Activated naive CD8-positive, alpha-beta T cell (primary cell): ENCODE measurements around the gene CNOT4.
"Not testable (repeated sequence)": the region's sequence is repeated elsewhere in the genome, so short reads cannot be mapped to it uniquely, and the experiment has no call there.

Experiments
- H3K27ac Mint-ChIP-seq: one replicate; pipeline ENCODE4 v1.8.0; 2021; ENCODE audit warnings: mixed read lengths
- H3K27me3 Mint-ChIP-seq: one replicate; pipeline ENCODE4 v1.8.0; 2021; ENCODE audit warnings: mixed read lengths
- H3K36me3 Mint-ChIP-seq: one replicate; pipeline ENCODE4 v1.8.0; 2021; ENCODE audit warnings: mixed read lengths
- H3K4me1 Mint-ChIP-seq: one replicate; pipeline ENCODE4 v1.8.0; 2021; ENCODE audit warnings: low read depth, mixed read lengths
- H3K4me3 Mint-ChIP-seq: one replicate; pipeline ENCODE4 v1.8.0; 2021; ENCODE audit warnings: mild to moderate bottlenecking, mixed read lengths
- H3K9me3 Mint-ChIP-seq: one replicate; pipeline ENCODE4 v1.8.0; 2021; ENCODE audit warnings: low read depth, mixed read lengths

Gene CNOT4

DNA sequence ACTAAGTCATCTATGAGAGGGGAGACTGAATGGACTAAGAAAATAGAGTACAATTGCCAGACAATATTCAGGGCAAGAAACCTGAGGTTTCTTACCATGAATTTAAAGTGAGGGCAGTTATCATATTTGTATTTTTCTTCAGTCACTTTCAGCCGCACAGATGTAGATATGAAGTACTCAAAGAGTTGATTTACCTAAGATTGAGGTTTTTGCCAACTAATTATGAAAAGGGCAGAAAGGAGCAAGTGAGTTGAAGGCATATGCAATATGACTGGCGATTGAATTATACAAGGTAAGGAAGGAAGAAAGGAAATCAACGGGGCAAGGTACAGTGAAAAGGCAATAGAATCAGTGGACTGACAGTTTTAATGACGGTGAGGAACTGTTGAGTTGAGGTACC is 17.8 kb downstream of the CNOT4 start:
- H3K9me3 Mint-ChIP-seq, result no peaks in the 10 kb centered on the region
- no peak overlapping the region for H3K4me3 Mint-ChIP-seq
- peaks cover 27% of the 10 kb centered on the region for H3K4me1 Mint-ChIP-seq
- no peaks in the 10 kb centered on the region for H3K27me3 Mint-ChIP-seq
- no peak overlapping the region for H3K27ac Mint-ChIP-seq
- H3K36me3 Mint-ChIP-seq, result no peaks in the 10 kb centered on the region

GRCh38 chr7:135490783-135491182 is 19.1 kb downstream of the CNOT4 start:
- no peaks in the 10 kb centered on the region for H3K27me3 Mint-ChIP-seq
- no peaks in the 10 kb centered on the region for H3K36me3 Mint-ChIP-seq
- H3K9me3 Mint-ChIP-seq, result no peaks in the 10 kb centered on the region
- H3K4me1 Mint-ChIP-seq, result peaks cover 34% of the 10 kb centered on the region
- H3K27ac Mint-ChIP-seq, result no peak overlapping the region
- H3K4me3 Mint-ChIP-seq, result no peak overlapping the region

DNA sequence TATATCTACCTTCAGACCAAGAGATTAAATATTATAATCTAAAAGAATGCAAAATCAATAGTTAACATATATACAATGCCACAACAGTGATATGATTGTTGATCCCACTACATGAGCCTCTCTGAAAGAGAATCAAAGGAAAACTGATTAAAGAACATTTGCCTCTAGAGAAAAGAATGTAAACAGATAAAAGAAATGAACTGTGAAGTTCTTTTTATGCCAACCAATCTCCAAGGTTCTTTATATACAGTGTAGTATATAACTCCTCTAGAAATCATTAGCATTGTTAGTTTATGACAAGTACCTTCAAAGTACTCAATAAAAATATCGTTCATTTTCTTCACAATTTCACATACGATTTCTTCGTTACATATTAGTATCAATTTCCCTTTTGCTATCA is 20.1 kb downstream of the CNOT4 start:
- no peaks in the 10 kb centered on the region for H3K9me3 Mint-ChIP-seq
- H3K36me3 Mint-ChIP-seq, result no peaks in the 10 kb centered on the region
- no peaks in the 10 kb centered on the region for H3K27me3 Mint-ChIP-seq
- H3K4me1 Mint-ChIP-seq, result peaks cover 36% of the 10 kb centered on the region
- H3K4me3 Mint-ChIP-seq, result no peak overlapping the region
- H3K27ac Mint-ChIP-seq, result no peak overlapping the region

DNA sequence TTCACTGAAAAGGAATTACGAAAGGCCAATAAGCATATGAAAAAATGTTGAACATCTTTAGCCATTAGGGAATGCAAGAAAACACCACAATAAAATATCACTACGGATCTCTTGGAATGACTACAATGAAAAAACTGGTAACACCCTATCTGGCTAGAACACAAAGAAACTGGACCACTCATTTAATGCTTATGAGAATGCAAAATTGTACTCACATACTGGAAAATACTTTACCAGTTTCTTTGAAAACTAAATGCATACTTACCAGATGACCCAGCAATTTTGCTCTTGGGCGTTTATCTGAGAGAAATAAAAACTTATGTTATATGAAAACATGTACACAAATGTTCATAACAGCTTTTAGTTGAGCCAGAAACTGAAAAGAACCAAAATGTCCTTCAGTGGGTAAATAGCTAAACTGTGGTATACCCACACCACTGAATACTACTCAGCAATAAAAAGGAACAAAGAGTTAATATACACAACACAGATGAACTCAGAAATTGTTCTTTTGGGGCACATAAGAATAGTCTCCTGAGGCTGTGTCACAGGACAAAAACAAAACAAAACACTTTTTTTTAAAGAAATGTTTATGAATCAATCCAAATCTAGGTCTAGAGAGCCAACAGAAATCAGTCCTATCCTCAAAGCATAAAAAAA is 23.5 kb downstream of the CNOT4 start:
- H3K36me3 Mint-ChIP-seq, result peaks cover 3% of the 10 kb centered on the region
- H3K9me3 Mint-ChIP-seq, result no peaks in the 10 kb centered on the region
- no peaks in the 10 kb centered on the region for H3K27me3 Mint-ChIP-seq
- peak overlapping the region; percentile 66 for H3K27ac Mint-ChIP-seq
- peaks cover 41% of the 10 kb centered on the region for H3K4me1 Mint-ChIP-seq
- no peak overlapping the region for H3K4me3 Mint-ChIP-seq

- Mint-ChIP-seq H3K9me3 (no peaks in the 10 kb centered on the region), H3K27ac (no peak overlapping the region), H3K27me3 (no peaks in the 10 kb centered on the region), H3K4me3 (no peak overlapping the region), H3K4me1 (peaks cover 54% of the 10 kb centered on the region), H3K36me3 (peaks cover 7% of the 10 kb centered on the region)
Measured at GRCh38 chr7:135481598-135481979, 28.3 kb downstream of the CNOT4 start.

DNA sequence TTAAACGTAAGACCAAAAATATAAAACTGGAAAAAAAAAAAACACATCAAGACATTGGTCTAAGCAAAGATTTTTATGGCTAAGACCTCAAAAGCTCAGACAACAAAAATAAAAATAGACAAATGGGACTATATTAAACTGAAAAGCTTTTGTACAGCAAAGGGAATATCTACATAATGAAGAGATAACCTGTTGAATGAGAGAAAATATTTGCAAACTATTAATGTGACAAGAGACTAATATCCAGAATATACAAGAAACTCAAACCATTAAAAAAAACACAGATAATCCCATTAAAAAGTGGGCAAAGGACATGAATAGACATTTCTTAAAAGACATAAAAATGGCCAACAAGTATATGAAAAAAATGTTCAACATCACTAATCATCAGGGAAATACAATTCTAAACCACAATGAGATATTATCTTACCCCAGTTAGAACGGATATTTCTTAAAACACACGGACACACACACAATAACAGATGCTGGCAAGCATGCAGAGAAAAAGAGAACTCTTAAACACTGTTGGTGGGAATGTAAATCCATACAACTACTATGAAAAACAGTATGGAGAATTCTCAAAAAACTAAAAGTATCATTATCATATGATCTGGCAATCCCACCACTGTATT is 28.8 kb downstream of the CNOT4 start:
- H3K4me1 Mint-ChIP-seq, result peaks cover 49% of the 10 kb centered on the region
- H3K27me3 Mint-ChIP-seq, result no peaks in the 10 kb centered on the region
- no peaks in the 10 kb centered on the region for H3K9me3 Mint-ChIP-seq
- H3K36me3 Mint-ChIP-seq, result peaks cover 7% of the 10 kb centered on the region
- no peak overlapping the region for H3K4me3 Mint-ChIP-seq
- H3K27ac Mint-ChIP-seq, result no peak overlapping the region

DNA sequence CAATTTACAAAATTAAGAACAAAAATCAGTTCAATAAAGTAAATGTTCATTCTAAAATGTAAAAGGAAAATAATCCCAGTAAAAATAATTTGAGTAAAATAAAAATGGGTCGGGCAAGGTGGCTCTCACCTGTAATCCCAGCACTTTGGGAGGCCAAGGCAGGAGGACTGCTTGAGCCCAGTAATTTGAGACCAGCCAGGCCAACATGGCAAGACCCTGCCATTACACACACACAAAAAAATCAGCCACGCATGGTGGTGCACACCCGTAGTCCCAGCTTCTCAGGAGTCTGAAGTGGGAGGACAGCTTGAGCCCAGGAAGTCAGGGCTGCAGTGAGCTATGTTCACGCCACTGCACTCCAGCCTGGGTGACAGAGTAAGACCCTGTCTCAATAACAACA is 34.4 kb downstream of the CNOT4 start:
- Mint-ChIP-seq H3K9me3 (no peaks in the 10 kb centered on the region), H3K4me3 (no peak overlapping the region), H3K36me3 (peaks cover 5% of the 10 kb centered on the region), H3K4me1 (peaks cover 25% of the 10 kb centered on the region), H3K27me3 (no peaks in the 10 kb centered on the region), H3K27ac (no peak overlapping the region)

DNA sequence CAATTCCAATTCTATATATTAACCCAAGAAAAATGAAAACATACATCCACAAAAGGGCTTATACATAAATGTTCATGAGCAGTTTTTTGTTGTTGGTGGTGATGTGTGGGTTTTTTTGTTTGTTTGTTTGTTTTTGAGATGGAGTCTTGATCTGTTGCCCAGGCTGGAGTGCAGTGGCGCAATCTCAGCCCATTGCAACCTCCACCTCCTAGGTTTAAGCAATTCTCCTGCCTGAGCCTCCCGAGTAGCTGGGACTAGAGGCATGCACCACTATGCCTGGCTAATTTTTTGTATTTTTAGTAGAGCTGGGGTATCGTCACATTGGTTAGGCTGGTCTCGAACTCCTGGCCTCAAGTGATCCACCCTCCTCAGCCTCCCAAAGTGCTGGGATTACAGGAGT is 40.2 kb downstream of the CNOT4 start:
- not testable (repeated sequence) for H3K36me3 Mint-ChIP-seq, H3K9me3 Mint-ChIP-seq, H3K4me3 Mint-ChIP-seq, H3K27me3 Mint-ChIP-seq, H3K27ac Mint-ChIP-seq
- H3K4me1 Mint-ChIP-seq, result peaks cover 28% of the 10 kb centered on the region

GRCh38 chr7:135467207-135467711 is 42.6 kb downstream of the CNOT4 start:
- Mint-ChIP-seq H3K9me3 (no peaks in the 10 kb centered on the region), H3K36me3 (peaks cover 14% of the 10 kb centered on the region), H3K27ac (no peak overlapping the region), H3K27me3 (no peaks in the 10 kb centered on the region), H3K4me3 (no peak overlapping the region), H3K4me1 (peaks cover 42% of the 10 kb centered on the region)

DNA sequence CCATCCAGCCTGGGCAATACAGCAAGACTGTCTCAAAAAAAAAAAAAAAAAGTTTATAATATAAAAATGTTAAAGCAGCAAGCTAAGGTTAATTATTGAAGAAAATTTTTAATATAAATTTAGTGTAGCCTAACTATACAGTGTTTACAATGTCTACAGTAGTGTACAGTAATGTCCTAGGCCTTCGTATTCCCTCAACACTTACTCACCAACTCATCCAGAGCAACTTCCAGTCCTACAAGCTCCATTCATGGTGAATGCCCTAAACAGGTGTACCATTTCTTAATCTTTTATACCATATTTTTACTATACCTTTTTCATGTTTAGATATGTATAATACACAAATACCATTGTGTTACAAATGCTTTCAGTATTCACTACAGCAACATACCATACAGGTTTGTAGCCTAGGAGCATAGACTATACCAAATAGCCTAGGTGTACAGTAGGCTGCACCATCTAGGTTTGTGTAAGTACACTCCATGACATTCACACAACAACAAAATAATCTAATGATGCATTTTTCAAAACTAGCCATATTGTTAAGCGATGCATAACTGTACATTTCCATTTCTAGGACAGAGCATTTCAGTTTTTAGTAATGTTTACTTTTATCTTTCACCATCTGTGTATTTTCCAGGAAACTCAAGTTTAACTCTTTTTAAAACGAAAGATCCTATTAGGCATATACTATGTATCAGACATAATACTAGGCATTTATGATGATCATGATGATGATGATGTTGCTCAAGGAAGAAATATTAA is 43.3 kb downstream of the CNOT4 start:
- Mint-ChIP-seq H3K4me1 (peaks cover 45% of the 10 kb centered on the region), H3K4me3 (no peak overlapping the region), H3K36me3 (peaks cover 14% of the 10 kb centered on the region), H3K27me3 (no peaks in the 10 kb centered on the region), H3K27ac (no peak overlapping the region), H3K9me3 (no peaks in the 10 kb centered on the region)

- H3K27me3 Mint-ChIP-seq, result no peaks in the 10 kb centered on the region
- peaks cover 19% of the 10 kb centered on the region for H3K36me3 Mint-ChIP-seq
- H3K4me3 Mint-ChIP-seq, result no peak overlapping the region
- H3K27ac Mint-ChIP-seq, result no peak overlapping the region
- H3K4me1 Mint-ChIP-seq, result peaks cover 50% of the 10 kb centered on the region
- no peaks in the 10 kb centered on the region for H3K9me3 Mint-ChIP-seq
Measured at GRCh38 chr7:135463908-135464307, 46.0 kb downstream of the CNOT4 start.

- peak overlapping the region; percentile 19 for H3K27ac Mint-ChIP-seq
- no peaks in the 10 kb centered on the region for H3K27me3 Mint-ChIP-seq
- peaks cover 68% of the 10 kb centered on the region for H3K4me1 Mint-ChIP-seq
- H3K4me3 Mint-ChIP-seq, result no peak overlapping the region
- H3K36me3 Mint-ChIP-seq, result peaks cover 18% of the 10 kb centered on the region
- no peaks in the 10 kb centered on the region for H3K9me3 Mint-ChIP-seq
Measured at GRCh38 chr7:135459951-135460567, 49.8 kb downstream of the CNOT4 start.

- Mint-ChIP-seq H3K9me3 (no peaks in the 10 kb centered on the region), H3K4me3 (no peak overlapping the region), H3K27ac (no peak overlapping the region), H3K4me1 (peaks cover 71% of the 10 kb centered on the region), H3K36me3 (peaks cover 15% of the 10 kb centered on the region), H3K27me3 (no peaks in the 10 kb centered on the region)
Measured at GRCh38 chr7:135459076-135459475, 50.8 kb downstream of the CNOT4 start.

DNA sequence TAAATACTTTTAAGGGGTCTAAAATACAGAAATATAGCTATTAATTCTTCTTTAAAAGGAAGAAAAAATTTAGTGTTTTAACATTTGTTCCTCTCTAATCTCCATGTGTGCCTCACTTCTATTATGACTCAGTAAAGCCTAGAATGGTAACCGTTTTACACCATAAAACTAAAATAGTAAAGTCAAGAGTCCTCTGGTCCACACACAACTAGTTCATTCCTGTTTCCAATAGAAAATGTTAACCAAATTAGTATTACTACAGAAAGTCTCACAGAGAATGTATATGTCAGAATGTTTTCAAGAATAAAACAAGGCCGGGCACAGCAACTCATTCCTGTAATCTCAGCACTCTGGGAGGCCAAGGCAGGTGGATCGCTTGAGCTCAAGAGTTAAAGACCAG is 55.8 kb downstream of the CNOT4 start:
- Mint-ChIP-seq H3K27ac (no peak overlapping the region), H3K36me3 (peaks cover 10% of the 10 kb centered on the region), H3K9me3 (no peaks in the 10 kb centered on the region), H3K4me3 (no peak overlapping the region), H3K4me1 (peaks cover 70% of the 10 kb centered on the region), H3K27me3 (no peaks in the 10 kb centered on the region)

GRCh38 chr7:135449436-135449835 is 60.5 kb downstream of the CNOT4 start:
- no peak overlapping the region for H3K4me3 Mint-ChIP-seq
- peak overlapping the region; percentile 37 for H3K27ac Mint-ChIP-seq
- no peaks in the 10 kb centered on the region for H3K9me3 Mint-ChIP-seq
- peaks cover 5% of the 10 kb centered on the region for H3K36me3 Mint-ChIP-seq
- peaks cover 53% of the 10 kb centered on the region for H3K4me1 Mint-ChIP-seq
- H3K27me3 Mint-ChIP-seq, result no peaks in the 10 kb centered on the region
